OCI-LY1 (cell line): ENCODE results near the gene PCIF1.

Experiments used
- CTCF ChIP-seq: fragments of 200-600 bp; sonication (generic), shearing (Covaris generic); IDR thresholded peaks from 2 replicates; pipeline ENCODE4 v1.5.1; 2017; ENCODE audit warnings: mild to moderate bottlenecking, antibody characterized with exemption, low read length, moderate library complexity, mixed read lengths
- EZH2 ChIP-seq: fragments of 200-600 bp; sonication (generic), shearing (Covaris generic); IDR thresholded peaks from 2 replicates; pipeline ENCODE4 v1.8.0; 2017; ENCODE audit warnings: borderline replicate concordance, mixed run types, mild to moderate bottlenecking, antibody characterized with exemption, low read length, moderate library complexity, mixed read lengths

- TF ChIP-seq CTCF = no peak
- TF ChIP-seq EZH2 = no peak
Measured at GRCh38 chr20:45968801-45969711, 34.6 kb downstream of the PCIF1 start.
